Measurements from ENCODE around the gene P4HTM. TPM values are rescaled to one million over a fixed set of nuclear protein-coding genes. Genes with fewer than 3 reads are reported as not detected.

Gene P4HTM
- total RNA-seq, 2 experiments from 2014 or later: 24.8 to 25.0 TPM

DNA sequence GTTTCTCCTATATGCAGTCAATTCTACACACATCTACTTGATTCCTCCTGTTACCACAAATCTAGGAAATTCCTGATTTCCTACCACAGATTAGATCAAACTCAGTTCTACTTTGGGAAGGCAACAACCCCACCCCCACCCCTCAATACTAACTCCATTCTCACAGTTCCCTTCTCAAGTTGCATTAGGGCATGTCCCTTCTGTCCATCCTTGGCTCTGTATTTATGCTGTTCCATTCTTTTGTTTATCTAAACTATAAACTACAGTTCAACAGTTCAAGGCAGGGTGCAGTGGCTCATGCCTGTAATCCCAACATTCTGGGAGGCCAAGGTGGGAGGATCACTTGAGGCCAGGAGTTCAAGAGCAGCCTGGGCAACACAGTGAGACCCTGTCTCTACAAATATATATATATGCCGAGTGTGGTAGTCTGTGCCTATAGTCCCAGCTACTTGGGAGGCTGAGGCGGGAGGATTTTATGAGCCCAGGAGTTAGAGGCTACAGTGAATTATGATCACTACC, 64.4 kb downstream of the P4HTM start:
- no peaks in the 10 kb centered on the region for H3K9me3 Mint-ChIP-seq
- peaks cover 8% of the 10 kb centered on the region for H3K4me1 Mint-ChIP-seq (ENCODE audit: low read depth)
- ATAC-seq (no peak), DNase-seq (no peak)
- peaks cover 51% of the 10 kb centered on the region for H3K36me3 Mint-ChIP-seq (ENCODE audit: low read depth)
- ChIA-PET POLR2A (interaction anchor here (1.3 kb wide), 1 partner anchor 39 kb away, joined by 3 read pairs; no protein-coding TSS in a partner anchor), CTCF (interaction anchor here (0.9 kb wide), 1 partner anchor 15 kb away, joined by 3 read pairs; no protein-coding TSS in a partner anchor)
- H3K27me3 Mint-ChIP-seq: no peaks in the 10 kb centered on the region
- no peak overlapping the region for H3K4me3 Mint-ChIP-seq
- H3K27ac Mint-ChIP-seq: peak overlapping the region; percentile 50
- TF ChIP-seq, protein P1, sequence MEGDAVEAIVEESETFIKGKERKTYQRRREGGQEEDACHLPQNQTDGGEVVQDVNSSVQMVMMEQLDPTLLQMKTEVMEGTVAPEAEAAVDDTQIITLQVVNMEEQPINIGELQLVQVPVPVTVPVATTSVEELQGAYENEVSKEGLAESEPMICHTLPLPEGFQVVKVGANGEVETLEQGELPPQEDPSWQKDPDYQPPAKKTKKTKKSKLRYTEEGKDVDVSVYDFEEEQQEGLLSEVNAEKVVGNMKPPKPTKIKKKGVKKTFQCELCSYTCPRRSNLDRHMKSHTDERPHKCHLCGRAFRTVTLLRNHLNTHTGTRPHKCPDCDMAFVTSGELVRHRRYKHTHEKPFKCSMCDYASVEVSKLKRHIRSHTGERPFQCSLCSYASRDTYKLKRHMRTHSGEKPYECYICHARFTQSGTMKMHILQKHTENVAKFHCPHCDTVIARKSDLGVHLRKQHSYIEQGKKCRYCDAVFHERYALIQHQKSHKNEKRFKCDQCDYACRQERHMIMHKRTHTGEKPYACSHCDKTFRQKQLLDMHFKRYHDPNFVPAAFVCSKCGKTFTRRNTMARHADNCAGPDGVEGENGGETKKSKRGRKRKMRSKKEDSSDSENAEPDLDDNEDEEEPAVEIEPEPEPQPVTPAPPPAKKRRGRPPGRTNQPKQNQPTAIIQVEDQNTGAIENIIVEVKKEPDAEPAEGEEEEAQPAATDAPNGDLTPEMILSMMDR (IDR thresholded peaks at IDR 0.05): no peak
- intact Hi-C loops (cut with micrococcal nuclease): no loop called here

Small RNAs within 50 kb of the gene (microRNA-seq; reads per million reads assigned to microRNA genes)
- gene MIR191 (ENCODE audit: borderline microRNAs expressed, borderline replicate concordance): 7,876 reads per million, percentile 96 among the genes with 10 or more reads in this experiment
- gene MIR425 (ENCODE audit: borderline microRNAs expressed, borderline replicate concordance): 2,677 reads per million, percentile 93 among the genes with 10 or more reads in this experiment

Other genes starting within 250 kb of the P4HTM start
- gene PRKAR2A, start 142.4 kb upstream of the P4HTM start, total RNA-seq: 10 to 100 TPM; 31.0 to 32.1 TPM
- 10 to 100 TPM; 14.8 to 16.8 TPM for gene SLC25A20, start 91.4 kb upstream of the P4HTM start, total RNA-seq
- gene ARIH2, start 71.4 kb upstream of the P4HTM start, total RNA-seq: 100 to 1,000 TPM in 1 of 2 experiments, 10 to 100 TPM in 1; 98.2 to 115 TPM
- gene WDR6, start 17.1 kb downstream of the P4HTM start, total RNA-seq: 100 to 1,000 TPM; 111 to 125 TPM
- 10 to 100 TPM; 20.2 to 22.8 TPM for gene DALRD3, start 28.3 kb downstream of the P4HTM start, total RNA-seq
- 10 to 100 TPM; 90.7 to 95.5 TPM for gene NDUFAF3, start 31.9 kb downstream of the P4HTM start, total RNA-seq
- gene IMPDH2, start 39.2 kb downstream of the P4HTM start, total RNA-seq: 100 to 1,000 TPM; 535 to 557 TPM
- gene QRICH1, start 103.8 kb downstream of the P4HTM start, total RNA-seq: 100 to 1,000 TPM; 107 to 112 TPM
- 100 to 1,000 TPM; 270 to 282 TPM for gene QARS1, start 114.5 kb downstream of the P4HTM start, total RNA-seq
- 10 to 100 TPM; 41.0 to 41.6 TPM for gene USP19, start 130.6 kb downstream of the P4HTM start, total RNA-seq
- gene LAMB2, start 142.8 kb downstream of the P4HTM start, total RNA-seq: not detected
- 10 to 100 TPM; 18.1 to 18.7 TPM for gene CCDC71, start 176.1 kb downstream of the P4HTM start, total RNA-seq
- 1 to 10 TPM; 1.3 to 2.2 TPM for gene KLHDC8B, start 181.4 kb downstream of the P4HTM start, total RNA-seq